Activated CD4-positive, alpha-beta T cell treated with anti-CD3 and anti-CD28 coated beads, Interleukin-2, Interleukin-6, amounts not matched to agents 100 ng/mL and 50 ng/mL, durations not matched to agents 16 hours and 8 hours (primary cell): ENCODE results near the gene LRRC37A.
"Not testable (repeated sequence)": the region's sequence is repeated elsewhere in the genome, so short reads cannot be mapped to it uniquely, and the experiment has no call there.

ENCODE experiments used
- DNase-seq: peaks from one replicate; pipeline ENCODE4 v3.0.0-alpha.2; 2020

Gene LRRC37A

GRCh38 chr17:46294831-46295230, at the start of gene LRRC37A:
LRRC37A (plus strand) TSS chr17:46295131; CDS start chr17:46295134, 3 bp downstream.
- DNase-seq = not testable (repeated sequence)

GRCh38 chr17:46249153-46249552, 45.8 kb upstream of the LRRC37A start:
- DNase-seq = not testable (repeated sequence)

GRCh38 chr17:46252804-46253203, 42.1 kb upstream of the LRRC37A start:
- DNase-seq = not testable (repeated sequence)

GRCh38 chr17:46253722-46254121, 41.2 kb upstream of the LRRC37A start:
- DNase-seq = peak; percentile 83

- not testable (repeated sequence) for DNase-seq
These were observed 40.7 kb upstream of the LRRC37A start for GRCh38 chr17:46254215-46254614.

- not testable (repeated sequence) for DNase-seq
These were observed 38.6 kb upstream of the LRRC37A start for GRCh38 chr17:46256369-46256768.

GRCh38 chr17:46259845-46260661, 34.9 kb upstream of the LRRC37A start:
- DNase-seq = not testable (repeated sequence)

GRCh38 chr17:46262271-46262670, 32.7 kb upstream of the LRRC37A start:
- no peak for DNase-seq

- DNase-seq = no peak
These were observed 30.3 kb upstream of the LRRC37A start for GRCh38 chr17:46264456-46265198.

- not testable (repeated sequence) for DNase-seq
These were observed 28.8 kb upstream of the LRRC37A start for GRCh38 chr17:46266063-46266655.

GRCh38 chr17:46266656-46267544, 28.0 kb upstream of the LRRC37A start:
- DNase-seq = peak; percentile 92

GRCh38 chr17:46270032-46270431, 24.9 kb upstream of the LRRC37A start:
- DNase-seq = no peak

GRCh38 chr17:46273541-46274236, 21.2 kb upstream of the LRRC37A start:
- DNase-seq = no peak

- DNase-seq = no peak
These were observed 20.7 kb upstream of the LRRC37A start for GRCh38 chr17:46274238-46274637.

- DNase-seq = not testable (repeated sequence)
These were observed 18.0 kb upstream of the LRRC37A start for GRCh38 chr17:46276728-46277479.

GRCh38 chr17:46281336-46281735, 13.6 kb upstream of the LRRC37A start:
- DNase-seq = not testable (repeated sequence)

GRCh38 chr17:46282635-46283034, 12.3 kb upstream of the LRRC37A start:
- not testable (repeated sequence) for DNase-seq

- peak; percentile 26 for DNase-seq
These were observed 10.5 kb upstream of the LRRC37A start for GRCh38 chr17:46284467-46284866.

GRCh38 chr17:46285500-46285899, 9.4 kb upstream of the LRRC37A start:
- not testable (repeated sequence) for DNase-seq

GRCh38 chr17:46286764-46287221, 8.1 kb upstream of the LRRC37A start:
- DNase-seq = peak; percentile 88

GRCh38 chr17:46287587-46287986, 7.3 kb upstream of the LRRC37A start:
- DNase-seq = peak; percentile 0
